HG03103 (cell line): ENCODE measurements around the gene COL2A1.
"Not testable (repeated sequence)": the region's sequence is repeated elsewhere in the genome, so short reads cannot be mapped to it uniquely, and the experiment has no call there.

Experiments
- ATAC-seq: cut with Tn5 transposase; IDR thresholded peaks from one replicate; pipeline ENCODE4 v1.9.1; 2021; ENCODE audit warnings: low read depth; ENCODE audit not compliant: unreplicated experiment

The COL2A1 gene

GRCh38 chr12:47979166-47979565 is 25.1 kb downstream of the COL2A1 start:
- no peak for ATAC-seq

- ATAC-seq, result no peak
Observed at GRCh38 chr12:47978598-47978873, 25.7 kb downstream of the COL2A1 start.

GRCh38 chr12:47977772-47978597 is 26.3 kb downstream of the COL2A1 start:
- no peak for ATAC-seq

GRCh38 chr12:47977046-47977771 is 27.1 kb downstream of the COL2A1 start:
- ATAC-seq, result no peak

- no peak for ATAC-seq
Observed at GRCh38 chr12:47975816-47976215, 28.5 kb downstream of the COL2A1 start.

- ATAC-seq, result no peak
Observed at GRCh38 chr12:47975036-47975620, 29.1 kb downstream of the COL2A1 start.

GRCh38 chr12:47973870-47974269 is 30.4 kb downstream of the COL2A1 start:
- ATAC-seq, result no peak

GRCh38 chr12:47972895-47973294 is 31.4 kb downstream of the COL2A1 start:
- ATAC-seq, result no peak

GRCh38 chr12:47970843-47971242 is 33.4 kb downstream of the COL2A1 start:
- ATAC-seq, result no peak

- ATAC-seq, result no peak
Observed at GRCh38 chr12:47969845-47970244, 34.4 kb downstream of the COL2A1 start.

GRCh38 chr12:47967461-47968321 is 36.6 kb downstream of the COL2A1 start:
- no peak for ATAC-seq

GRCh38 chr12:47965581-47965980 is 38.7 kb downstream of the COL2A1 start:
- no peak for ATAC-seq

- ATAC-seq, result no peak
Observed at GRCh38 chr12:47964106-47964728, 40.1 kb downstream of the COL2A1 start.

- ATAC-seq, result peak; percentile 87
Observed at GRCh38 chr12:47963340-47964040, 40.8 kb downstream of the COL2A1 start, which contains the start of gene TMEM106C. Gene TMEM106C, plus strand, starts transcription at chr12:47963596. Its CDS starts 641 bp downstream, at chr12:47964237.

GRCh38 chr12:47962198-47962597 is 42.1 kb downstream of the COL2A1 start:
- no peak for ATAC-seq

GRCh38 chr12:47957671-47958070 is 46.6 kb downstream of the COL2A1 start:
- ATAC-seq, result not testable (repeated sequence)

GRCh38 chr12:47955059-47955458 is 49.2 kb downstream of the COL2A1 start:
- ATAC-seq, result no peak

GRCh38 chr12:47954467-47955045 is 49.7 kb downstream of the COL2A1 start:
- ATAC-seq, result no peak

- no peak for ATAC-seq
Observed at GRCh38 chr12:47954058-47954457, 50.2 kb downstream of the COL2A1 start.
